GM19240 (cell line): ENCODE data around the gene GPATCH3.
"Not testable (repeated sequence)": the region's sequence is repeated elsewhere in the genome, so short reads cannot be mapped to it uniquely, and the experiment has no call there.

Source experiments
- DNase-seq: peaks from one replicate; pipeline ENCODE4 v3.0.0; 2011; ENCODE audit warnings: low spot score; ENCODE audit not compliant: insufficient read length

GPATCH3 gene

DNA sequence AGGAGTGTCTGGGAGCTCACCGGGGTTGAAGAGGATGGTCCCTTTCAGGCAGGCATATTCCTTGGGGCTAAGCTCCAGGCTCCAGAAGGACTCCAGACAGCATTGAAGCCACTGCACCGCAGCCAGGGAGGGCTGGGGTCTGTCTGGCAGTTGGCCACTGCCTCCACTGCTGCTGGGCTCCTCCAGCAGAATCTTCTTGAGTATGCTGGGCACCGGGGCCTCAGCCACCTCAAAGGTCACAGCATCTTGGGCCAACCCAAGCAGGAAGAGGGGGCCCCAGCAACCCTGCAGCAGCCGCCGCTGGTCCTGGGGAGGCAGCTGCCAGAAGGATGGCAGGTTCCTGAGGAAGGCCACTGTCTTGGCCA is 13.1 kb upstream of the GPATCH3 start:
- no peak for DNase-seq

DNA sequence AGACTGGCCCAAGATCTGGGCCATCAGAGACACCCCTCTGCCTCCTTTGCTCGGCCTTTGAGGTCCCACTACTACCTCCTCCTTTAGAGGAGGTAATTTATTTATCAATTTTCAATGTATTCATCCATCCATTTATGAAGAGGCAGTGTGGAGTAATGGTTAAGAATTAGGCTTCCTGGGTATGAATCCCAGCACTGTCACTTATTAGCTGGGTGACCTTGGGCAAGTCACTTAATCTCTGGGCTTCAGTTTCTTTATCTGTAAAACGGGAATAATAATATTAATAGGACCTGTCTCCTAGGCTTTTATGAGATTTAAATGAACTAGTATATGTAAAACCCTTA is 11.9 kb upstream of the GPATCH3 start:
- no peak for DNase-seq

DNA sequence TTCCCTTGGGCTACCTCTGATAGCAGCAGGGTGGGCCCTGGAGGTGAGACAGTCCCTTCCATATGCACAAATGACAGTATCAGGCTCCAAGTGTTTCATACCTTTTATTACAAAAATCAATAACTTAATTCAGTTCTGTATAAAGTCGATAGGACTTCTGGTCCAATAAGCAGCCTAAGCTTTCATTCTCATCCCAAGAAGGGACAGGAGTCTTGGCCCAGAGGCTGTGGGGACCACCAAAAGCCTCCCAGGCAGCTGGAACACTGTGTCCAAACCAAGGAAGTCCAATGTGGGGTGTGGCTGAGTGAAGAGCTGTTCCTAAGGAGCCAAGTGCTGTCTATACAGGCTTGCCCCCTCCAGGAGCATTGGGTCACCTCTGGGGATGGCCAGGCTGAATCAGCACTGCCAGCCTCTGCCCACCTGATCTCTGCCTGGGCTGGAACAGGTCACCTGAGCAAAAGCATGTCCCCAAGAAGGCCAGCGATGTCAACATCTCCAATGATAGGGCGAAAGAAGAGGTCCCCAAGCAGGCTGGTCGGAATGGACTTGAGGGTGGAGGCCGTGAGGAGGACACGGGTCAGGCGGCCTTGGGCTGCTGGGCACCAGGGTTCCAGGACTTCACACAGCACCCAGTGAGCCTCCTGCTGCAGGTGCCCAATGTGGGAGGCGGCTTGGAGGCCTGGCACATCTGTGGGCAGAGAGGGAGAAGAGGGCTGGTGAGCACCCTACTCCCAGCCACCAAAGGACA is 11.3 kb upstream of the GPATCH3 start:
- DNase-seq = no peak

DNA sequence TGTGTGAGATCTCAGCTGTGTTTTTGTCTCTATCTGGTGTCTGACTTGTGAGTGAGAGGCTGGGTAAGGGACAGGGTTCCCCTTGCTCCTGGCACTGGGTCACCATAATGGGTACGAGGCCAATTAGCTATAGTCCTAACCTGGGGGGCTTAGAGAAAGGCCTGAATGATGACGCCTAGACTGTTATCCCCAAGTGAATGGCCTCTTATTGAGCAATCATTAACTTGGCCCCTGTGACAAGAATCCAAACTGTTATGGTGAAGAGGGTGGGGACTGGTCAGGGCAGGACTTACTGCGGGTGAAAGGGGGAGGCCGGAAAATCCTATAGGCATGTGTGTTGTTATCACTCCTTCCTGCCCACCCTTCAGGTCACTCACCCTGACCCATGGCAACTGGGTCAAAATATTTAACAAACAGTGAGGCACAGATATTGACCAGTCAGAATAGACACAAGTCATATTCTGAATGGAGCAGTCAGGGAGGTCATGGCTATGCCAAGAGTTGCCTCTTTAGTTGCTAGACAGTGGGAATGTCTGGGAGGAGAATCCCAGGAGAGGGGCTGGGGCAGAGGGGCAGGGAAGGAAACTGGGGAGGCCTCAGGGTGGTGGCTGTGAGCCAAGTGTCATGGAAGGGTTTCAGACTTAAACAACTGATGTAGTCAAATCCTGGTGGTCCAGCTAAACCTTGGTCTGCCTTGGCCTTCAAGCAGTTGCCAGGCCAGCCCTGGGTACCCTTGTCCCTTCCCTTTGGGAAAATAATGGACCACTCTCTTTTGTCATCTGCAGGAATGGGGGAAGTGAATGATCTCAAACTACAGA is 10.3 kb upstream of the GPATCH3 start:
- no peak for DNase-seq

DNA sequence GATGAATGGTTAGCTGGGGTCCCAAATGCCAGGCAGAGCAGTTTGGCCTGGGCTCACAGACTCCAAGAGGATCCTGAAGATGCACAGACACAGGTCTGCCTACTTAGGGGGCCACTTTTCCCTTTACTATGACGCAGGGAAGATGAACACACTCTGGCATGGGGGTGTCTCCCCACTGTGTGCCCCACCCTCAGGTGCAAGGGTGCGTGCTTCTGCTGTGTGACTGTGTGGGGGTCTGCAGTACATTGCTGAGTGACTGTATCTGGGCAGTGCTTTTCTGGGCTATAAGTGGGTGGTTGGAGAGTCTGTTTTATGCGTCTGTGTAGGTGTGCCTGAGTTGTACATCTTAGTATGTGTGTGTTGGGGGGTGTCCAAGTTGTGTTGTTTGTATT is 9.7 kb upstream of the GPATCH3 start:
- DNase-seq = no peak

DNA sequence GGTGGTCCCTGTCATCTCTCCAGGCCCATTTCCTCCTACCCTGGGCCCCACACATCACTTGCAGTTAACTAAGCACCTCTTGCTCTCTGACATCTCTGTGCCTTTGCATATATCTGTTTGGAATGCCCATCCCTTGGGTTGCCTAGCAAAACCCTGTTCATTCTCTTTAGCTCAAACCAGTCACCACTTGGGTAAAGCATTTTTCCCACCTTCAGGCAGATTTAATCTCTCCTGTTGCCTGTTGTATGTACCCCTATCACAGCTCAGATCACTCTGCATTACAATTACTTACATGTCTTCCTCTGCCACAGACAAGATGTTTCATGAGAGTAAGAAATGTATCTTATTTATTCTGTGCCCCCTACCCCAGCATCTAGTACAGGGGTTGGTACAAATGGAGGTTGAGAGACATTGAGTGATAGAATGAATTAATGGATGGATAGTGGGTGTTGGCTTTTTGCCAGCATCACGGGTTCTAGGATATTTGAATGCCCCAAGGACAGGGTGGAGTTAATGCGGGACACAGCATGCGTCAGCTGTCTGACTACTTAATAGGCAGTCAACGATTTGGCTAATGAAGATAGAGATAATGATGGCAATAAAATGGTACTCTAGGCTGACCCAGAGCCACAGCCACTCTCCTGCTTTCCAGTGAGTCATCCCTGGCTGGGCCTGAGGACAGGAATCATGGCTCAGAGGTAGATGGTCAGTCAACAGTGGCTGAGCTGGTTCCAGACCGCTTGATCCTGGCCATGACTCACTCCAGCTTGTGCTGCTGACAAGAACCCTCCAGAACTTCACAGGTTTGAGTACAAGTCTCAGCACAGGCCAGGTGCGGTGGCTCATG is 7.0 kb upstream of the GPATCH3 start:
- DNase-seq = no peak

DNA sequence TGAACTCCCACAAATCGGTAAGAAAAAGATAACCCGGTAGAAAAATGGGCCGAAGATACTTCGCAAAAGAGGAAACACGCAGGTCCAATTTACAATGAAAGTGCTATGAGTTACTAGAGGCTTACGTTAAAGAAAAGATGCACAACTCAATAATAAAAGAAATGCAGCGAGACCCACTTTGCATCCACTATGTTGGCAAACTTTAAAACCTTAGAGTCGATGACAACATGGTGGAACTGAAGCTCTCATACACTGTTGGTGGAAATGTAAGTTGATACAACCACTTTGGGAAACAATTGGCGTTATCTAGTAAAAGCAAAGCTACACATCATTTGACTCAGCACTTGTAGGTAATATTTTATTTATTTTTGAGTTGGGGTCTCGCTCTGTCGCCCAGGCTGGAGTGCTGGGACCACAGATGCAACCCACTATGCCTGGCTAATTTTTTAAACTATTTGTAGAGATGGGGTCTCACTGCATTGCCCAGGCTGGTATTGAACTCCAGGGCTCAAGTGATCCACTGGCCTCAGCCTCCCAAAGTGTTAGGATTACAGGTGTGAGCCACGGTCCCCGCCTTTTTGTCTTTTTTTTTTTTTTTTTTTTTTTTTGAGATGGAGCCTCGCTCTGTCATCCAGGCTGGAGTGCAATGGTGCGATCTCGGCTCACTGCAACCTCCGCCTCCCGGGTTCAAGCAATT is 696 bp upstream of the GPATCH3 start:
- DNase-seq = no peak

DNA sequence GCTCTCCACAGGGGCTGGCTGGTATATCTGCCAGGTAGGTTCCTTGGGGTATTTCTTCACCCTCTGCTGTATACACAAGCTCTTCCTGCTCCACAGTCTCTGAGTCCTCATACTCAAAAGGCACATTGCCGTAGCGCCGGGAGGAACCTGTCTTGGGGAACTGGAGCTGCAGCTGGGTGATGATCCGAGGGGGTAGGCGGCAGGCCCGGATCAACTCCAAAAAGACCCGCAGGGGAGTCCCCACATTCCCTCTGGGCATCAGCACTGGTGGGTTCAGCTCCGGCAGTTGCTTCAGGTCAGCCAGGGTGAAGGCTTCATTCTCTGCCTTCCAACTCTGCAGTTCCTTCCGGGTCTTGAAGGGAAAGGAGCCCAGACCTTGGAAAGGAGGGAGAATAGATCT is 2.9 kb downstream of the GPATCH3 start:
- no peak for DNase-seq

DNA sequence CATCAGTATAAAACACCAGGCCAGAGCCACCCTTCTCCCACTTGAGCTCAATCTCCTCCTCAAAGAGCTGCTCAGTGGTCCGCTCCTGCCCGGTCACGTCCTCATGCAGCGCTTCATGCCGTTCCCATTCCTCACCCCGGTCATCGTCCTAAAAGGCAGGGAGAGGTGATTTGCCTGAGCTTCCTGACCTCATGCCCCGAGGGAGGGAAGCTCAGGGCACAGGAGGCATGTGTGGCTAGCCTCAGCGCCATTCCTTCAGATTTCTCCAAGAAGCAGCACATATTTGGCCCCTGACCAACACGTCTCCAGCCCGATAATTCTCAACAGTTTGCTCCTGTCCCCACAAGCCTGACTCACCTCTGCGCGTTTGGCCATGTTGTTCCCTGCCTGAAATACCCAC is 6.0 kb downstream of the GPATCH3 start:
- no peak for DNase-seq

DNA sequence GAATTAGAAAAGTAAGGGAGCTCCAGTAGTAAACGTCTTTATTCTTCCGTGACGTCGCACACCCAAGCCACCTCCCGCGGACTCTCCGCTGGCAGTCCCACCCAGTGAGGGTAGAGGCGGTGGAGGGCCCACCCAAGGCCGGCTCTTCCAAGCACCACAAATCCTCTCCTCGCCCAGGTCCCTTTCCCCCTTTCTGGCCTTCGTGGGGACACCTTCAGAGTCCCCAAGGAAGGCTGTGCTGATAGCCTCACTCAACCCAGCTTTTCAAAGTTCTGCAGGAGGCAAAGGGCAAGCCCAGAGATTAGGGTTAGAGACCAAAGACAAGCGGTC is 9.8 kb downstream of the GPATCH3 start:
- no peak for DNase-seq

DNA sequence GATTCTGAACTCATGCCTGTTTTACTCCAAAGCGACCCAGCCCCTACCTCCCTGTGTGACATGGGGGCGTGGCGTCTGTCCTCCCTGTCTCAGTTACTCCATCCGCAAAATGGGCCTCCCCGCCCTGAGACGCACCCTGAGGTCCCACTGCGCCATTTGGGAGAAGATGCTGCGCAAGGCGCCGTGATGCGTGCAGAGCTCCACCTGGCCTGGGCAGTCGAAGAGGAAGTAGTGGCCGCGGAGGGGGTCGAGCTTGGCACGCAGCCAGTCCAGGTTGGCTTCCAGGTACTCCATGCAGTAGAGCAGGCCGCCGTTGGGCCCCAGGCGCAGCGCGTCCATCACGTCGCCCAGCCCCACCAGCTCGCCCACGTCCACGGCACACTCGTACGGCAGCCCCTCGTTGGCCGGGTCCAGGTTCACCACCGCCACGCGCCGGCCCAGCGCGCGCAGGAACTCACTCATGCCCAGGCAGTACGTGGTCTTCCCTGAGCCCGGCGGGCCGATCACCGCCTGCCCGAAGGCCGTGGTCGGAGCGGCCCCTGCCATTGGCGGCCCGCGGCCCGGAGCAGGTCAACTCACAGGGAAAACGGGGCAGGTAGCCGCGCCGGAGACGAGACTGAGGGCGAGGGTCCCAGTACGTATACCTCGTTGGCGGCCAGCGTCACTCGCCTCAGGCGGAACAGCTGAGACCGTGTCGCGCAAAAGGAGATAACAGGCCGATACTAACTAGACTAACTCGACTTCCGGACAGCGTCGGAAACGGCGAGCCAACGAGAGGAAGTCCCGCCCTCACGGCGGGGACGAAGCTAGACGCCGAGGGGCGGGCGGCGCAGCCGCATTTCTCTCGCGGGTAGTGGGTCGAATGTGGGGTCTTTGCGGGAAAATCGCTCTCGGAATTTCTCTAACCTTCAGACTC is 10.5 kb downstream of the GPATCH3 start, which contains the start of gene GPN2:
Gene GPN2 (minus strand): TSS at position 733 of the 916 bp plus-strand sequence. CDS start 187 bp downstream, at position 546.
- peak; percentile 82 for DNase-seq

DNA sequence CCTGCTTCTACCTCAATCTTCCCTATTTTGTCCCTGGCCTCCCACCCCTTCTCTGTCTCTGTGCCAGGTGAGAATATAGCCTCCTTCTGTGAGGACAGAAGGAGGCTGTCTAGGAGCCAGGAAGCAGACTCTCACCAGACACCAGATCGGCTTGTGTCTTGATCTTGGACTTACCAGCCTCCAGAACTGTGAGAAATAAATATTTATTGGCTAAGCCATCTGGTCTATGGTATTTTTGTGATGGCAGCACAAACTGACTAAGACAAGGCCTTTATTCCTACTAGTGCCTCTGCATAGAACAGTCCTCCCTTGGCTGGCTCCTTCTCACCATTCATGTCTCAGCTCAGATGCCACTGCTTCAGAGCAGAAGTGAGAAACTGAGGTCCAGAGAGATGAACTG is 12.0 kb downstream of the GPATCH3 start:
- DNase-seq = no peak

DNA sequence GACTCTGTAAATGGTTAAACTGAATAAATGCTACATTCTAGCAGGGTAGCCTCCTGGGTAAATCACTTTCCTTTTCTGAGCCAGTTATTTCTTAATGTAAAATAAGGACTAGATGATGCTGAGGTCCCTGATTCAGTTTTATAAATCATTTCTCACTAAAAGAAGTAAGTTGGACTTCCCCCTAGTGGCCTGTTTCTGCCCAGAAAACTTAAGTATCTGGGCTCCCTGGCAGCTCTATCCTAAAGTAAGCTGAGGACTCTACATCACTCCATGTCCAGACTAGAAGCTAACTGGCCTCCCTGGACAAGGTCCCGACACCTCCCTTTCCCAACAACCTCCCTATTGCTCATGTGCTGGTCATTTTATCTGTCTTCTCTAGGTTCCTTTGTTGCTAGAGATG is 13.1 kb downstream of the GPATCH3 start:
- no peak for DNase-seq

DNA sequence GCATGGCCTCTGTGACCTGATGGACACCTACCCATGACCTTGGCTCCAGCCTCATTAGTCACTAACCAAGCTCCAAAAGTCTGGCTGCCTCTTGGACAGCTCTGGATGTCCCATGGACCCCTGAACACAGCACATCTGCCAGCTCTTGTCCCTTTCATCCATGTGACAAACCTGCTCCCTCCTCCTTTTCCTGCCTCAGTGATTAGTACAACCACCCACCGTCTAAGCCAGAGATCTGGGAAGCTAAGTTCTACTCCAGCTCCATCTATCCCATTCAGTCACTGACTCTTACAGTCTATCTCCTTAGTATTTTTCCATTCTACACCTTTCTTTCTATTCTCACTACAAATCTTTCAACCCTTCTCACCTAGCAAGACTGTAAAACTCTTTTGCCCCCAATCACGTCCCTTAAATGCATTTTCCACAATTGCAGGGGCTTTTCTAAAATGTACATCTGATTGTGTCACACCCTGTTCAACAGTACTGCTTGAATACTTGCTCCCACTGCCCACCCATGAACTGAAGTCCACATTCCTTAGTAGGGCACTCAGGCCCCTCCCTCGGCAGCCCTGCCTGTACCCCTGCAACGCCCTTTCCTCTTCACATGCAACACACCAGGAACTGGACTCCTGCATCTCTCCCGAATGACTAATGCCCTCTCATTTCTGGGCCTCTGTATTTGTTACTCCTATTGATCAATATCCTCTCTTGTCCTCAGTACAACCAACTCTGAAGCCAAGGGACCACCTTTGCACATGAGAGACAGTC is 17.4 kb downstream of the GPATCH3 start:
- no peak for DNase-seq

DNA sequence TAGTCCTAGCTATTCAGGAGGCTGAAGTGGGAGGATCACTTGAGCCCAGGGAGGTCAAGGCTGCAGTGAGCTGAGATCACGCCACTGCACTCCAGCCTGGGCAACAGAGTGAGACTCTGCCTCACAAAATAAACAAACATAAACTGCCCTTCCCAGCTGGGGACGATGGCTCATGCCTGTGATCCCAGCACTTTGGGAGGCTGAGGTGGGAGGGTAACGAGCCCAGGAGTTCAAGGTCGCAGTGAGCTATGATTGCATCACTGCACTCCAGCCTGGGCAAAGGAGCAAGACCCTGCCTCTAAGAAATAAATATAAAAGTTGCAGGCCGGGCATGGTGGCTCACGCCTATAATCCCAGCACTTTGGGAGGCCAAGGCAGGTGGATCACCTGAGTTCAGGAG is 18.7 kb downstream of the GPATCH3 start:
- DNase-seq = not testable (repeated sequence)

DNA sequence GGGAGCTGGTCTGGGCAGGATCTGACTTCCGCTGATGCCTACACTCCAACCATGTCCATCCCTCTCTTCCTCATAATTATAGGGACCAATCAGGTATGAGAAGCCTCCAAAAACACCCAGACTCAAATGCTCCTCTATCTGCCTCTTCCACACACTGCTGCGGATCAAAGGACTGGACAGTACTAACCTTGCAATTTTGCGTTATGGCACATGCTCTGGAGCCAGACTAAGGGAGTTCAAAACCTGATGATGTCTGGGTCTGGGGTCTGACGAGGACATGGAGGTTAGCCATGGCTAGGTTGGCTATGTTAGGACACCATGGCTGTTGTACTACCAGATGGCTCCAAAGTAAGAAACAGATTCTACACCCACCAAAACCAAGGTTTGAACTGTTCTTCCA is 20.5 kb downstream of the GPATCH3 start:
- DNase-seq = no peak

DNA sequence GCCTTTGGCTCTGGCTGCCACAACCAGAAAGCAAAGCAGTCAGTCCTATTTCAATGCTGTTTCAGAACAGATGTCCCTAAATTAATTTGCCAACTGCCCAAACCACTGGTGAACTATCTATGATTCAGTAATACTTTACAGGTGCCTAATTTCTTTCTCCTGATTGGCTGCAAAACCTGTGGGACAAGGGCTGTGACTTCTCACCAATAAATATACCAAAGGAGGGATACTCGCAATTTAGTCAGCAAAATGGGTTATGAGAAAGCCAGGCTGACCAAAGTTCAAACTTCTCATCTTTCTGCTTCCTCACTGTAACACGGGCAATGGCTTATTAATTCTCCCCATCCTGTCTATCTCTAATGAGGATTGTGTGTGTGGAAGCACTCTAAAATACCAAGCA is 22.9 kb downstream of the GPATCH3 start:
- DNase-seq = no peak

DNA sequence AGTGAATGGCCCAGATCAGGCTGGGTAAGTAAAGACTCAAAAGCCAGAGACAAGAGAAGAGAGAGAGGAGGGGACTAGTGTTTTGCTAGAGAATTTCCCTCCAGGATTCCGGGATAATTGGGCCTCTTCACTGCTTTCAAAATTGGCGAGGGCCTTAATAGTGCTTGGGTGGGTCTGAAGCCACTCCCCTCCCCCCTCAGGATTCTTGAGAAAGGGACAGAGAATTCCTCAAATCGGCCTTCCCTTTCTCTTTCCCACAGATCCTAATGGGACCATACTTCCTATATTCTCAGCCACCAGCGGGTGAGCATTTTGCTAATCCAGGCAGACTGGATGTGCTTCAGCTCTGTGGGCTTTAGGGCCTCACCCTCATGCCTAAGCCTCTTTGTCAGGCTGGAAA is 25.4 kb downstream of the GPATCH3 start:
- DNase-seq = no peak

DNA sequence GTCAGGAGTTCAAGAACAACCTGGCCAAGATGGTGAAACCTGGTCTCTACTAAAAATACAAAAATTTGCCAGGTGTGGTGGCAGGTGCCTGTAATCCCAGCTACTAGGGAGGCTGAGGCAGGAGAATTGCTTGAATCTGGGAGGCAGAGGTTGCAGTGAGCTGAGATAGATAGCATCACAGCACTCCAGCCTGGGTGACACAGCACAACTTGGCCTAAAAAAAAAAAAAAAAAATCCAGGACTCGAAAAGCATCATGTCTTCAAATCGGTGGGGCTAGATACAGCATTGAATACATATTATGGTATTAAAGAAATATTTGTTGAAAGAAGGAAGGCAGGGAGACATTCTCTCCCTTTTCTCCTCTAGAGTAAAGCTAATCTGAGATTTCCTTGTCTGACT is 27.2 kb downstream of the GPATCH3 start:
- not testable (repeated sequence) for DNase-seq
